ENCODE data around the gene PER3. TPM values are rescaled to one million over a fixed set of nuclear protein-coding genes. Genes with fewer than 3 reads are reported as not detected.
A peak's percentile ranks its signal among the peaks of the same experiment; 100 is the strongest.

PER3 gene
- total and polyA plus RNA-seq, 8 donors, result 3.2 to 55.8 (median 11.1) TPM

GRCh38 chr1:7850786-7851185 lies 66.7 kb downstream of the PER3 start:
- H3K4me3 ChIP-seq, result no peak overlapping the region
- no peaks in the 10 kb centered on the region for H3K36me3 ChIP-seq
- H3K4me1 ChIP-seq, result no peaks in the 10 kb centered on the region
- TF ChIP-seq EP300 (IDR thresholded peaks at IDR 0.05) (no peak), POLR2AphosphoS5 (IDR thresholded peaks at IDR 0.05) (no peak), CTCF (IDR thresholded peaks at IDR 0.05) (no peak), POLR2A (IDR thresholded peaks at IDR 0.05) (no peak)
- no peaks in the 10 kb centered on the region for H3K27me3 ChIP-seq
- intact Hi-C loops (cut with DNase I; ENCODE audit: low total_unique reads), result no loop called here
- no peak for DNase-seq
- H3K9me3 ChIP-seq, result no peaks in the 10 kb centered on the region
- no peak overlapping the region for H3K27ac ChIP-seq
- WGBS, 5 donors, result 86 to 93% (median 90%) methylated on average over 15 of the region's 15 CpGs

GRCh38 chr1:7852804-7853683 lies 69.0 kb downstream of the PER3 start, which contains the start of gene UTS2:
Gene UTS2 (minus strand): TSS chr1:7853065. CDS start chr1:7853003, 62 bp downstream.
- Histone ChIP-seq H3K4me1 (no peaks in the 10 kb centered on the region), H3K9me3 (no peaks in the 10 kb centered on the region), H3K27me3 (no peaks in the 10 kb centered on the region), H3K27ac (no peak within 1 kb of the TSS), H3K4me3 (no peak within 1 kb of the TSS), H3K36me3 (no peaks in the 10 kb centered on the region)
- no peak for TF ChIP-seq POLR2A (IDR thresholded peaks at IDR 0.05)
- TF ChIP-seq POLR2AphosphoS5 (IDR thresholded peaks at IDR 0.05), result no peak
- no peak for TF ChIP-seq EP300 (IDR thresholded peaks at IDR 0.05)
- TF ChIP-seq CTCF (IDR thresholded peaks at IDR 0.05), result no peak
- intact Hi-C loops (cut with DNase I; ENCODE audit: low total_unique reads), result no loop called here
- WGBS, 5 donors, result 63 to 73% (median 70%) methylated on average over 10 of the region's 10 CpGs
- no peak for DNase-seq

GRCh38 chr1:7853684-7854026 lies 69.6 kb downstream of the PER3 start:
- no peaks in the 10 kb centered on the region for H3K36me3 ChIP-seq
- no peak for DNase-seq
- H3K4me3 ChIP-seq, result no peak overlapping the region
- no peaks in the 10 kb centered on the region for H3K9me3 ChIP-seq
- intact Hi-C loops (cut with DNase I; ENCODE audit: low total_unique reads), result no loop called here
- WGBS, 5 donors, result 70 to 88% (median 87%) methylated on average over 7 of the region's 7 CpGs
- no peaks in the 10 kb centered on the region for H3K27me3 ChIP-seq
- H3K27ac ChIP-seq, result no peak overlapping the region
- no peak for TF ChIP-seq POLR2A (IDR thresholded peaks at IDR 0.05)
- no peak for TF ChIP-seq EP300 (IDR thresholded peaks at IDR 0.05)
- no peak for TF ChIP-seq POLR2AphosphoS5 (IDR thresholded peaks at IDR 0.05)
- TF ChIP-seq CTCF (IDR thresholded peaks at IDR 0.05), result no peak
- no peaks in the 10 kb centered on the region for H3K4me1 ChIP-seq

GRCh38 chr1:7856345-7856744 lies 72.3 kb downstream of the PER3 start:
- 47 to 70% (median 55%) methylated on average over 15 of the region's 15 CpGs for WGBS, 5 donors
- H3K36me3 ChIP-seq, result no peaks in the 10 kb centered on the region
- no peak overlapping the region for H3K4me3 ChIP-seq
- TF ChIP-seq POLR2AphosphoS5 (IDR thresholded peaks at IDR 0.05) (no peak), POLR2A (IDR thresholded peaks at IDR 0.05) (no peak), EP300 (IDR thresholded peaks at IDR 0.05) (no peak), CTCF (IDR thresholded peaks at IDR 0.05) (no peak)
- no peak overlapping the region for H3K27ac ChIP-seq
- H3K4me1 ChIP-seq, result no peaks in the 10 kb centered on the region
- no peaks in the 10 kb centered on the region for H3K27me3 ChIP-seq
- intact Hi-C loops (cut with DNase I; ENCODE audit: low total_unique reads), result no loop called here
- DNase-seq, result peak in 1 of 2 donors; percentile 12
- no peaks in the 10 kb centered on the region for H3K9me3 ChIP-seq
